ENCODE results near the gene MAP3K7CL.

Gene MAP3K7CL

DNA sequence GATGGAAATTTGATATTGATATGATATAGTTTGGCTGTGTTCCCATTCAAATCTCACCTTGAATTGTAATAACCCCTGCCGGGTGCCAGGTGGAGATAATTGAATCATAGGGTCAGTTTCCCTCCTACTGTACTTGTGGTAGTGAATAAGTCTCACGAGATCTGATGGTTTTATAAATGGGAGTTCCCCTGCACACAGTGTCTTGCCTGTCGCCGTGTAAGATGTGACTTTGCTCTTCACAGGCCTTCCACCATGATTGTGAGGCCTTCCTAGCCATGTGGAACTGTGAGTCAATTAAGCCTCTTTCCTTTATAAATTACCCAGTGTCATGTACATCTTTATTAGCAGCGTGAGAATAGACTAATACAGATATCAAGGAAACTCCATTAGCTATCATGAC, 74.6 kb downstream of the MAP3K7CL start:
- no peak for DNase-seq

DNA sequence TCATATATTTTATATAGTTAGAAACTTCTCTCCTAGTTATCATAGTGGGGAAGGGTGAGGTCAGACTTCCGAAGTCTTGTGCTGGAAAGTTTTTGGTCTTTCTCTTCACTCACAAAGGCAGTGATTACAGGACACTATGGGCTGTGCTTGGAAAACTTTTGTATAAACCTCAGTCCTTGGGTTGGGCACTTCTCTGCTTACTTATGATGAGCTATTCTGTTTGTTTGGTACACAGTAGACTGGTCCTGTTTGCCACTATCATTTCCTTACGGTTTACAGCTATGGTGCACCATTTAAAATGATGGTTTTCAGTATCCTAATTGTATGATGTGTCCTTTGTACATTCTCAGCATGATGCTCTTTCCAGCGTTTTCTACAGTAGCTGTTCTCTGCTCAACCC, 75.5 kb downstream of the MAP3K7CL start:
- DNase-seq, result no peak

DNA sequence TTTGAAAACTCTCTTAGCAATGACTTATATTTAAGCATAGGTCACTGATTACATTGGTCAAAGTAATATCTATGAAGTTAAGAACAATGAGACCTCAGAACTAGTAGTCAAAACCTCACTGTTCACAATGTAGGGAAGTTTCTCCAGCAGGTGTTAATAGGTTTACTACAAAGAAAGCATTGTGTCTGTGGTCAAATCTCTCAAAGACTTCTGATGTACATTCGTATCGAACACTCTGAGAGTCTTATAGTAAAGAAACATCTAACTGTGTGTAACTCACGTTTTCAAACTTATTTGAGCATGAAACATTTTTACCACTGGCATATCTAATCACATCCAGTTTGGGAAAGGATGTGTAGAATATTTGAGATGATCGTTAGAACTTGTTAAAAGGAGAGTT, 76.0 kb downstream of the MAP3K7CL start:
- DNase-seq, result no peak

DNA sequence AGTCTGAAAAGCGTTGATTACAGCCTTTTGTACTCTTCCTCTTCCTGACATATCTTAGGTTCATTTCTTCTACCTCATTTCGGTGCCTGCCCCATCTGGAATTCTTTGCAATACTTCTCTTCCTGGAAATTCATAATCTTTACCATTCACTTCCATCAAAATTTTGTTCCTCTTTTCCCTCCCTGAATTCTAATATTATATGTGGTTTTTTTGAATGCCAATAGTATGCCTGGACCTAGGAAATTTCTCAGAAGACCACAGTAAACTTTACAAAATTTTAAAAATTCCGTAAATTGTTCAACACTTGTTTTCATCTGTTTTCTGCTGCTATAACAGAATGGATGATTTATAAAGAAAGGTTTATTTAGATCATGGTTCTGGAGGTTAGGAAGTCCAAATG, 76.8 kb downstream of the MAP3K7CL start:
- DNase-seq, result no peak

DNA sequence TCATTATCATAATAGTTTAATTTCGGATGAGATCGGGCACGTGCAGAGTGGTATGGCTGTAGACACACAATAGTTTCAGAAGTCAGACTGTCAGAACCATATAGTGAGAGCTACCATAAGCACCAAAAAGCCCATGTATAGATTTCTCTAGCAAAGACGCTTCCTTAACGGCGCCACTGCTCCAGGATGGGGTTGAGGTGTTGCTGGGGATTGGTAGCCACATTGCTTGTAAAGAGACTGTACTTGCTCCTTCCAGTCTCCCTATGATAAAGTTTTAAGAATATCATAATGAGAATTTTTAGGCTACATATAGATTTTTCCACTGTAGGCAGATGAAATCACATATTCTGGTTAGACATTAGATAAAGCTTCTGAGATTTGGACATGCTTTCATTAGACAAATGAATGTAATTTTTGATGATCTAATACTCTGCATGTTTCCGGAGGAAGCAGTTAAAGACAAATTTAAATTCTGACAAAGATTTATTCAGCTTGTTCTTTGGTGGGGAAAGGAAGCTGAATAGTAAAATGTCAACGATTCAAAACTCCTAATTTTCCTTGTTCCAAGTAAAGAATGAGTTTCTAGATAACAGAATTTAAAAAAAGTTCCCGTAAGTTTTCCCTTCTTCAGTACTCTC, 77.7 kb downstream of the MAP3K7CL start:
- no peak for DNase-seq

DNA sequence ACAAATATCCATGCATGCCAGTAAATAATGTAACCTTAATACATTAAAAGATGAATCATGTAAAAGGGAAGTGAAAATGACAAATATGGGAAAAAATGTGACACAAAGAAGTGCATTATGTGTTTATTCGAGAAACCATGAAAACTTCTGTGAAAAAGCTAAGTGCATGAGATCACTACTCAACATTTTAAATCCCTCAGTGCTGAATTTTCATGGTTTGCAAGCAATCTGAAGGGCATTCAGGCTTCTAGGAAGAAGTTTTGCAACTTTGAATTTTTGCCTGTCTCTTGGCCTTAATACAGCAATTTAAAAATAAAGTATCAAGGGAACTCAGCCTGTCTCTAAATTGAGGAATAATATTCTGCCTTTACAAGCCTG, 78.2 kb downstream of the MAP3K7CL start:
- DNase-seq, result no peak

DNA sequence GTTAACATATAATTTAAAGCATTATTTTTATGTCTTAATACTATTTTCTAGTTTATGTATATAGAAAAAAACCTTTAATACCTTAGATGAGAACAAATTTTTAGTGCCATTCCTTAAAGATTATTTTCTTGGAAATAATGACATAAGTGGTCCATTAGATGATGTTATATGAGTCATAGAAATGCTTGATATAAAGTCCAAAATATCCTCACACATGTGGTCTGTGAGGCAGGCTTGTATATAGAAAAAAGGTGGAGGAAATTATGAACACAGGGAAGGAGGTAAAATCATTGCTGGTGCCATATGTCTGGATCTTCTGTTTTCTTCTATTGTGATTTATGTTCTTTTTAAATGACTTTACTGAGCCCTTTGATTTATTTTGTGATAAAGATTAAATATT, 79.3 kb downstream of the MAP3K7CL start:
- DNase-seq, result no peak

DNA sequence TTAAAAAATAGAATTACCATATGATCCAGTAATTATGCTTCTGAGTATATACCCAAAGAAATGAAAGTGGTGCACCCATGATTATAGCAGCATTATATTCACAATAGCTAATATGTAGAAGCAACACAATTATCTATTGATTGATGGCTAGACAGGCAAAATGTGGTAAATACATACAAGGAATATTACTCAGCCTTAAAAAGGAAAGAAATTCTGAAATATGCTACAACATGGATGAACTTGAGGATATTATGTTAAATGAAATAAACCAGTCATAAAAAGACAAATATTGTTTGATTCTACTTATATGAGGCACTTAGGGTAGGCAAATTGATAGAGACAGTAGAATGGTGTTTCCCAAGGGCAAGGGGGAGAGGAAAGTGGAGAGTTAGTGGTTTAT, 80.8 kb downstream of the MAP3K7CL start:
- no peak for DNase-seq

DNA sequence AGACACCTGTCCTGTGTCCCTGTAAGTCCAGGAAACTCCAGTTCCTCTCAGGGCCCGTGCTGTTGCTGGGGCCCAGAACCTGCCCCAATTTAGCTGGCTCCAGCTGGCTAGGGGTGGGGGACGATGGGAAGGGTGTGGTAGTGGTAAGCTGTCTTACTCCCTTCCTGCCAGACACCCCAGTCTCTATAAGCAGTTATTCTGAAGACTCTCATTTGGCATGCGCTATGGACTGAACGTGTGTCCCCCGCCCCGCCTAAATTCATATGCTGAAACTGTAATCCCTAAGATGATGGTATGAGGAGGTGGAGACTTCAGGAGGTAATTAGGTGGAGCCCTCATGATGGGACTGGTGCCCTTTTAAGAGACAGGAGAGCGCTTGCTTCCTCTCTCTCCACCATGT, 82.0 kb downstream of the MAP3K7CL start:
- DNase-seq, result no peak

DNA sequence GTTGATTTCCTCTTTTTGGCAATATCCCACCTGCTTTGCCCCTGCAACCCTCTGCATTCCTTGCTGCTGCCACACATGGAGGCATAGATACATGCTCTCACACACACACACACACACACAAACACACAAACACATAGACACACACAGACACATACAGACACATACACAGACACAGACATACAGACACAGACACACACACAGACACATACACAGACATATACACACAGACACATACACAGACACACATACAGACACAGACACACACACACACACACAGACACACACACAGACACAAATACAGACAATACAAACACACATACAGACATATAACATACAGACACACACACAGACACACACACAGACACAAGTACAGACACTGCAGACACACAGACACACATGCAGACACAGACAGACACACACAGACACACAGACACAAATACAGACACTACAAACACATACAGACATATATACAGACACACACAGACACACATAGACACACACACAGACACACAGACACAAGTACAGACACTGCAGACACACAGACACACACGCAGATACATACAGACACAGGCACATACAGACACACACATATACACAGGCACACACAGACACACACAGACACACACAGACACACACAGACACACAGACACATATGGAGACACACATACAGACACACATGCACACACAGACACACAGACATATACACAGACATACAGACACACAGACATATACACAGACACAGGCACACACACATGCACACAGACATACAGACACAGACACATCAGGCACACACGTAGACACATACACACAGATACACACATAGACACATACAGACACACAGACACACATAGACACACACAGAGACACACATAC, 83.3 kb downstream of the MAP3K7CL start:
- no peak for DNase-seq

DNA sequence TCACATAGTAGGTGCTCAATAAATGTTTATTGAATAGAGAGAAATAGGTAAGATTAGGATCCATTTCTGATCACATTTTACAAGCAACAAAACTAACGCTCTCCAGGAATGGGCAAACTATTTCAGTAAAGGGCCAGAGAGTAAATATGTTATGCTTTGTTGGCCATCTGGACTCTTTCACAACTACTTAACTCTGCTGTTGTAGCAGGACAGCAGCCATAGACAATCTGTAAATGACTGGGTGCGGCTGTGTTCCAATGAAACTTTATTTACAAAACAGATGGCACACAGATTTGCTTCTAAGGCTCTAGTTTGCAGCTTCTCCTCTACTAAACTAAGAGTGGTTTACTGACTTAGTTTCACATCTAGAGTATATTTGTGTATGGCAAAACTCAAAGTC, 85.3 kb downstream of the MAP3K7CL start:
- no peak for DNase-seq

DNA sequence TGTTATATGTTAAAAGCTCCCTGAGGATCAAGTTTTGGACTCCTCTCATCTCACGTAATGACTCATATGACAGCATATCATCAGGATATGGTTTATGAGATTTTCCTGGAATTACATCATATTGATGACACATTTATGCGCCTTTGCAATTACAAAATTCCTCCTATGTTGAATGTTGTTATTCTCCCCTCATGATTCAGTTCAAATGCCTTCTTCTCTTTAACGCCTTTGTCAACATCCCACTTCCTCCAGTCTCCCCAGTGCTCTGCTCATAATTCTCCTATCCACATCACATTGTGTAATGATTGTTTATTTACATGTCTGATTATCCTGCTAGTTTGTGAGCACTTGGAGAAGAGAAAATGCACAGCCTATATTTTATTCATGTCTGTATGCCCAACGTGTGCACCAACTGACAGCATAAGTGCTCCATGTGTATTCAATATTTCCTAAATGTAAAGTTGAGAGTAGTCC, 87.4 kb downstream of the MAP3K7CL start:
- no peak for DNase-seq

DNA sequence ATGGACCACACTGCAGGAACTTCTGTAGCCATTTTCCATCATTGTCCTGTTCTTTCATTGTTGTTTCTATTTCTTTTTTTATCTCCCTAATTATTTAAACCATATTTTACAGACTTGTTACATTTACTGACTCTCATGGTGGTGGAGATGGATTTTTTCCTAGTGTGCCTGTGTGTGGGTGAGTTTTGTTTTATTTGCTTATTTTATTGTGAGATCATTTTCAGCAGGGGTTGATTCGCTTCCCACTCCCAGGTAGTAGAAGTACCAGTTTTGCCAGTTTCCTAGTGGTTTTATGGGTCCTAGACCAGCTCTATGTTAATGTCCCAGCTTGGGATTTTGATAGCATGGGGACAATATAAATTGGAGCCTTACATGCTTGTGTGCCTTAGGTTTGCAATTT, 88.3 kb downstream of the MAP3K7CL start:
- no peak for DNase-seq

DNA sequence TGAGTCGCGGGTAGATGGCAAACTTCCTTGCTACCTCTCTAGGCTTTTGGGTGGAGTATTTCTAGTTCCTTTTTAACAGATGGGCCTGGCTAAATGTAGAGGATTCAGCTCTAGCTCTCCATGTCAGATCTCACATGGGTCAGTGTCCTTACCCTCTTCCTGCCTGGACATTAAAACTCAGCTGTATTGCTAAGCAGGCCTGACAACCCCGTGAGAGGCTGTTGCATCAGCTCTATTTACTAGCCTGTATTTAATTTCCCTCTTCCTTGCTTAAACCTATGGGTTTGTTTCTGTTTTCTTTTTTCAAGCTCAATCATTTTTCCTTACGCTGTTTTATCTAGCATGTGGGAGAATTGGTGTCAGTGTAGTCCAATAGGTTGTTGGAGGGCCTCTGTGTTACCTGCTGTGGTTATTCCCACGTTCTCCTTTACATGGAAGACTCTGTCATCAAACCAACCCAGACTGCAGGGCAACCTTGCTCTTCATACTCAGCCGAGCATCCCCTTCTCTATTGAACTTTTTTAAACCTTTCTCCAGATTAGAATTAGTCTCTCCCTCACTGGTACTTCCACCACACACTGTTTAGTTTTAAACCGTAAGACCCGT, 88.8 kb downstream of the MAP3K7CL start:
- DNase-seq, result no peak

DNA sequence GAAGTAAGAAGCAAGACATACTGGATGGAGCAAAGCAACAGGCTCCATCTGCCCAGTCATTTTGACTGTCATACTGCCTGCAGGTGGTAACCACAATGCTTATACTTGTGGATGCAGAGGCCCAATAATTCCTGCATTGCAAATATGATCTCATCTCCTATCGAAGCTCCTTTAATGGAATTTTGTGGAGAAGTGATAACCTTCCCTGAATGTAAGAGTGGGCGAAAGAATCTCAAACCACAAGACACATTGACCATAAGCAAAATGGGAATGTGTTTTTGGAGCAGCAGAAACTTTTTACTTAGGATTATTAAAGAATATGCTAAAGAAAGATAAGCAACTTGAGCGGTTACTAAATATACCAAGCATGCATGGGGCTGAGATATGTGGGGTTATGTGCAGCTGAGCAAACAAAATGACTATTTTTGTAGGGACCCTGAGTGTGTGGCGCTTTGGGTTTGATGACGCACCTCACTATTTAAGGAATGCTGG, 90.9 kb downstream of the MAP3K7CL start:
- DNase-seq, result no peak

DNA sequence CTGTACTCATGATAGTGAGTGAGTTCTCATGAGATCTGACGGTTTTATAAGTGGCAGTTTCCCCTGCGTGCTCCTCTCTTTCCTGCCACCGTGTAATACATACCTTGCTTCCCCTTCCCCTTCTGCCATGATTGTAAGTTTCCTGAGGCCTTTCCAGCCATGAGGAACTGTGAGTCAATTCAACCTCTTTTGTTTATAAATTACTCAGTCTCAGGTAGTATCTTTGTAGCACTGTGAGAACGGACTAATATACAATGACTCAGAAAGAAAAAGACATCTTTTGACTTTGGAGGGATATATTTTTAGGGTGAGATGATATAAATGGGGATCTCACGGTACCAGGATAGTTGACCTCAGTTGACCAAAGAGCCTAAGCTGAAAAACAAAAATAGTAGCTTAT, 93.6 kb downstream of the MAP3K7CL start:
- no peak for DNase-seq

All from activated T-cell treated with anti-CD3 and anti-CD28 coated beads, Interleukin-2, amount 50 U/mL, for 1 hour (primary cell).